Keratinocyte (primary cell): ENCODE results near the gene RBM19.

Source experiments
- EZH2 ChIP-seq: IDR thresholded peaks from one replicate; pipeline ENCODE4 v1.6.1; 2012; ENCODE audit warnings: inconsistent platforms, mild to moderate bottlenecking, low read length, moderate library complexity
- TF ChIP-seq, protein P1 (sequence below), 3 experiments: IDR thresholded peaks in 1 of 3; conservative IDR thresholded peaks in 1 of 3; optimal IDR thresholded peaks in 1 of 3; 2 replicates in 2 of 3; 3 replicates in 1 of 3; pipeline versions ENCODE3 to v1.5.1; 2011; ENCODE audit warnings: low read length in 3 of 3, mild to moderate bottlenecking in 3 of 3, moderate library complexity in 2 of 3, control low read depth in 1 of 3, inconsistent platforms in 1 of 3; ENCODE audit not compliant: insufficient read depth in 2 of 3; ENCODE audit errors: extremely low read depth in 1 of 3

DNA sequence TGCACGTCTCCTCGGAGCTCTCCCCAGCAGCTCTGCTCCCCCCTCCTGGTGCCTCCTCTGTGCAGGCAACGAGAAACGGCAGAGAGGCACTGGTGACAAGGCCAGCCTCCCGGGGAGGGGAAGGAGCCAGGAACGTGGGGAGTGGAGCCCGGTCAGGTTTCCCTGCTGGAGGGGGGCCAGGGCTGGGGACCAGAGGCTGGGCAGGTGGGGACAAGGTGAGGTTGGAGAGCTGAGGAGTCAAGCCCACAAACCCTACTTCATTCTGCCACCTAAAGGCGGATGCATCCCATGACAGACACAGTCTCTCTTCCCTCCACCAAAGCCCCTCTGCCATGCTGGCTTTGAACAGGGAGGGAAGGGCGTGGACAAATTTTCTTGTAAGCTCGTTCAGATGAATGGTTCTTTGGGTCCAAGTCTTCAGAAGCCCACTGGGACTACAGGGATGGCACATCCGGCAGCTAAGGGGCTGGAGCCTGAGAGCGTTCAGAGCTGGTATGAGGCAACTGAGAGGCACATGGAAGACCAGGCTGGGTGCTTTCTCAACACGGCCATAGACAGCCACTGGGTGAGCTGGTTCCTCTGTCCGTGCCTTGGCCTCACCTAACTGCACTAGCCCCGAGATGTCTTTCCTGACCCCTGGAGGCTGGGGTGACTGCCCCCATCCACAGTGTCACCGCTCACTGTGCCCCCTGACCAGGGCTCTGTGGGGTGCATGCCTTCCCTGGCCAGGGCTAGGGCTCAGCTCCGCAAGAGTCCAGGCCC, 105.9 kb downstream of the RBM19 start:
- TF ChIP-seq, protein P1, sequence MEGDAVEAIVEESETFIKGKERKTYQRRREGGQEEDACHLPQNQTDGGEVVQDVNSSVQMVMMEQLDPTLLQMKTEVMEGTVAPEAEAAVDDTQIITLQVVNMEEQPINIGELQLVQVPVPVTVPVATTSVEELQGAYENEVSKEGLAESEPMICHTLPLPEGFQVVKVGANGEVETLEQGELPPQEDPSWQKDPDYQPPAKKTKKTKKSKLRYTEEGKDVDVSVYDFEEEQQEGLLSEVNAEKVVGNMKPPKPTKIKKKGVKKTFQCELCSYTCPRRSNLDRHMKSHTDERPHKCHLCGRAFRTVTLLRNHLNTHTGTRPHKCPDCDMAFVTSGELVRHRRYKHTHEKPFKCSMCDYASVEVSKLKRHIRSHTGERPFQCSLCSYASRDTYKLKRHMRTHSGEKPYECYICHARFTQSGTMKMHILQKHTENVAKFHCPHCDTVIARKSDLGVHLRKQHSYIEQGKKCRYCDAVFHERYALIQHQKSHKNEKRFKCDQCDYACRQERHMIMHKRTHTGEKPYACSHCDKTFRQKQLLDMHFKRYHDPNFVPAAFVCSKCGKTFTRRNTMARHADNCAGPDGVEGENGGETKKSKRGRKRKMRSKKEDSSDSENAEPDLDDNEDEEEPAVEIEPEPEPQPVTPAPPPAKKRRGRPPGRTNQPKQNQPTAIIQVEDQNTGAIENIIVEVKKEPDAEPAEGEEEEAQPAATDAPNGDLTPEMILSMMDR (optimal IDR thresholded peaks at IDR 0.05 in 1 of 3, IDR thresholded peaks at IDR 0.05 in 1 of 3, conservative IDR thresholded peaks at IDR 0.05 in 1 of 3; ENCODE audit: extremely low read depth in 1 of 3, insufficient read depth in 2 of 3, low read length in 3 of 3) = peak in 1 of 3 experiments; percentile 32
- no peak for TF ChIP-seq EZH2
